Measurements from ENCODE around the gene CLIC4.
"Not testable (repeated sequence)": the region's sequence is repeated elsewhere in the genome, so short reads cannot be mapped to it uniquely, and the experiment has no call there.

The CLIC4 gene

DNA sequence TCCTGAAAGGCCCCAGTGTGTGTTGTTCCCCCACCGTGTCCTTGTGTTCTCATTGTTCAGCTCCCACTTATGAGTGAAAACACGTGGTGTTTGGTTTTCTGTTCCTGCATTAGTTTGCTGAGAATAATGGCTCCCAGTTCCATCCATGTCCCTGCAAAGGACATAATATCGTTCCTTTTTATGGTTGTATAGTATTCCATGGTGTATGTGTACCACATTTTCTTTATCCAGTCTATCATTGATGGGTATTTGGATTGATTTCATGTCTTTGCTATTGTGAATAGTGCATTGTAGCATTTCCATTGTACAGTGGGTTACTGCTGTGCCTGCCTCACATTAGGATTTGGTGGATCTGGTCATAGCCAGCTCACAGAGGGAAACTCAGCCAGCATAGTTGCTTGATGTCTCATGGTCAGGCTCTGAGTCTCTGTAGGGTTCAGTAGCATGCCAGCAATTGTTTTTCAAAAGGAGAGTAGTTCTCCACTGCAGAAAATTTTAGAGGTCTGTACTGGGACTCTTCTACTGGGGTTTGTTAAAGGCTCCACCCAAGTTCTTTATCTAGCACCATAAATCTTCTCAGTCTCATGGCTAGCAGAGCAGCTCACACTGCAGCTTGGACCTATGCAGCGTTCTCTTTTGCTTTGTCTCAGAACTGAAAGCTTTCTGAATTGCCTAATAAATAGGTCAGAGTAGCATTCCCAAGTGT lies 143.9 kb downstream of the CLIC4 start:
- DNase-seq (ENCODE audit: low read depth), result peak; percentile 3
- no peak overlapping the region for H3K4me3 ChIP-seq (ENCODE audit: low read depth, low read length)

DNA sequence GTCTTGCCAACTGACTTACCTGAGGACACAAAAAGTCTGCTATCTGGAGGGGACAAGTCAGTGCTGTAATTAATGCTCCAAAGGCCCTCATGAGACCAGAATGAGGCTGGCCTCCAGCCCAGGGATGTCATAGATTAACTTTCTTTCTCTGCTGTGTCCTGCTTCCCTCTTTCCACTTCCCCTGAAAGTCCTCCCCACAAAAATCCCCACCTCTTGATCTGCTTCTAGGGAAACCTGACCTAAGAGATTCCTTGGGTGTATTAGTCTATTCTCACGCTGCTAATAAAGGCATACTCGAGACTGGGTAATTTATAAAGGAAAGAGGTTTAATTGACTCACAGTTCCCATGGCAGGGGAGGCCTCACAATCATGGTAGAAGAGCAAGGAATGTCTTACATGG lies 145.6 kb downstream of the CLIC4 start:
- no peak for DNase-seq (ENCODE audit: low read depth)
- H3K4me3 ChIP-seq (ENCODE audit: low read depth, low read length), result no peak overlapping the region

DNA sequence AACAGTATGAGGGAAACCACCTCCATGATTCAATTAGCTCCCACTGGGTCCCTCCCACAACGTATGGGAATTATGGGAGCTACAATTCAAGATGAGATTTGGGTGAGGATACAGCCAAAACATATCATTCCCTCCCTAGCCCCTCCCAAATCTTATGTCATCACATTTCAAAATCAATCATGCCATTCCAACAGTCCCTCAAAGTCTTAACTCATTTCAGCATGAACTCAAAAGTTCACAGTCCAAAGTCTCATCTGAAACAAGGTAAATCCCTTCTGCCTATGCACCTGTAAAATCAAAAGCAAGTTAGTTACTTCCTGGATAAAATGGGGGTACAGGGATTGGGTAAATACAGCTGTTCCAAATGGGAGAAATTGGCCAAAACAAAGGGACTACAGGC lies 146.1 kb downstream of the CLIC4 start:
- H3K4me3 ChIP-seq (ENCODE audit: low read depth, low read length), result not testable (repeated sequence)

DNA sequence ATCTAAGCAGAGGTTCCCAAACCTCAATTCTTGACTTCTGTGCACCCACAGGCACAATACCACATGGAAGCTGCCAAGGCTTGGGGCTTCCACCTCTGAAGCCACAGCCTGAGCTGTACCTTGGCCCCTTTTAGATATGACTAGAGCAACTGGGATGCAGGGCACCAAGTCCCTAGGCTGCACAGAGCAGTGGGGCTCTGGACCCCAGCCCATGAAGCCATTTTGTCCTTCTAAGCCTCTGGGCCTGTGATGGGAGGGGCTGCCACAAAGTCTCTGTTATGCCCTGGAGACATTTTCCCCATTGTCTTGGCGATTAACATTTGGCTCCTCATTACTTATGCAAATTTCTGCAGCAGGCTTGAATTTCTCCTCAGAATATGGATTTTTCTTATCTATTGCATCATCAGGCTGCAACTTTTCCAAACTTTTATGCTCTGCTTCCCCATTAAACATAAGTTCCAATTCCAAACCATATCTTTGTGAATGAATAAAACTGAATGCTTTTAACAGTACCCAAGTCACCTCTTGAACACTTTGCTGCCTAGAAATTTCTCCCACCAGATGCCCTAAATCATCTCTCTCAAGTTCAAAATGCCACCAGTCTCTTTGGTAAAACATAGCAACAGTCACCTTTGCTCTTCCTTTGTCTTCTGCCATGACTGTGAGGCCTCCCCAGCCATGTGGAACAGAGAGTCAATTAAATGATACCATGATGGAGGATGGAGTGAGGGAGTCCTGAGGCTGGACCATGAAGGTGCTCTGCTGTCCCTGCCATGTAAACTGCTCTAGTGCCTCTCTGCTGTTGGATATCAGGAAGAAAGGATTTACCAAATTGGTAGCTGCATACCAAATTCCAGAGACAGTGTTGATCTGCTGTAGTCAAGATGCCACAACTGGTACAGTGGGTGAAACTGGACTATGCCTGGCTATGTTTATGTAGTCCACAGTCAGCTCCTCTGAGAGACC lies 147.2 kb downstream of the CLIC4 start:
- no peak overlapping the region for H3K4me3 ChIP-seq (ENCODE audit: low read depth, low read length)
- no peak for DNase-seq (ENCODE audit: low read depth)

More for the DNA sequence above, 146.1 kb downstream of the CLIC4 start:
- not testable (repeated sequence) for DNase-seq (ENCODE audit: low read depth)

DNA sequence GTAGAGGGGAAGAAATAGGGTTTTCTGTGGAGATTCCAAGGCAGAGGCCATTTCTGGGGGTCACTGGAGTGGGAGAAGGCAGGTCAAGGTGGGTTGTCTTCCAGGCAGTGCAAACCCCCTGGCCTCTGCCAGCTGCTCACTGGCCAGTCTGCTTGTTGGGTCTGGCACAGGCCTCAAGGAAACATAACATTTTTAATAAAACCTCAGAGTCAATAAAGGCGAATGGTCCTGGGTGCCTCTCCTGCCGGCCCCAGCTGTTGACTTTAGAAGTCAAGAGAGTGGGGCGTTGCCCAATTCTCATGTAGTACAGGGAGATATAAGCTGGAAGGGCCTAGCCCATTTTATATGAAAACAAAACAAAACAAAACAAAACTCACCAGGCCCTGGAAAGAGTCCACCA lies 148.2 kb downstream of the CLIC4 start:
- no peak for DNase-seq (ENCODE audit: low read depth)
- no peak overlapping the region for H3K4me3 ChIP-seq (ENCODE audit: low read depth, low read length)
